ENCODE measurements around the gene TNS3. TPM values are rescaled to one million over a fixed set of nuclear protein-coding genes. Genes with fewer than 3 reads are reported as not detected.

Gene TNS3
- total RNA-seq, 3 donors from 2014 or later: 2.6 to 3.4 (median 3.2) TPM

DNA sequence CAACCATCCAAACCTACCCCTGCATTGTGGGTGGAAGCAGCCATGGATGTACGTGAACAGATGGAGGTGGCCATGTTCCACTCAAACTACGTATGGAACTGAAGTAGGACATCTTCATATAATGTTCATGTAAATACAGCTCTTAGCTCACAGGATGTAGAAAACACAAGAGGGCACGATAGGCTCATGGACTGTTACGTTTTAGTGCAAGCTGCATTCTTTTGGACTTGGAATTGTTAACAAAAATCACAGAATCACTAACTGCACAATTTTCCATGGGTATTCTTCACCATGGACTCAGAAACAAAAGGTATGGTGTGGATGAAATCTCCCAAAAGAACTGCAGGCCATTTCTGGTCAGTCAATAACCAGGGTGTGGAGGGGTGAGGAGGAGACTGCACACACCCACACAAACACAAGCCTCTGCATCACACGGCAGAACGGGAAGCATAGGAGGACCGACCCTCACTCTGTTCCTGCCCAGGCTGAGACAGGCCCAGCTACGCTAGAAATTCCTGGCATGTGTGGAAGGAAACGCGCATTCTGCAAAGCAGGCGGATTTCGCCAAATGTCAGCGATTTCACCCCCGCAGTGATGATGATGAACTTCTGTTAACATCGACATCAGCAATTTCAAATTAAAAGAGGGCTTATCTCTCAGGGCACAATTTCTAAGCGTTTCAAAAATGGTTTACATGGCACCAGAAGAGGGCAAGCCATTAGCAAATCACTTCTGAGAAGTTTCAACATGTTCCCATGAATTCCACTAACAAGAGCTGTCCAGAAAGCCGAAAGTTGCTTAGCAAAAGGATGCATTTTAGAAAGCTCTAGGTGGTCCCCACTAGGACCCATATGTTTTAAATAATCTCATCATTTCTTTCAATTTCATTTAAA, 149.0 kb downstream of the TNS3 start:
- ATAC-seq (no peak), DNase-seq (no peak)
- H3K4me1 Mint-ChIP-seq (ENCODE audit: low read depth): no peaks in the 10 kb centered on the region
- no peaks in the 10 kb centered on the region for H3K27me3 Mint-ChIP-seq (ENCODE audit: low read depth)
- H3K4me3 Mint-ChIP-seq: no peak overlapping the region
- H3K36me3 Mint-ChIP-seq (ENCODE audit: insufficient read depth): no peaks in the 10 kb centered on the region
- H3K9me3 Mint-ChIP-seq: no peaks in the 10 kb centered on the region

DNA sequence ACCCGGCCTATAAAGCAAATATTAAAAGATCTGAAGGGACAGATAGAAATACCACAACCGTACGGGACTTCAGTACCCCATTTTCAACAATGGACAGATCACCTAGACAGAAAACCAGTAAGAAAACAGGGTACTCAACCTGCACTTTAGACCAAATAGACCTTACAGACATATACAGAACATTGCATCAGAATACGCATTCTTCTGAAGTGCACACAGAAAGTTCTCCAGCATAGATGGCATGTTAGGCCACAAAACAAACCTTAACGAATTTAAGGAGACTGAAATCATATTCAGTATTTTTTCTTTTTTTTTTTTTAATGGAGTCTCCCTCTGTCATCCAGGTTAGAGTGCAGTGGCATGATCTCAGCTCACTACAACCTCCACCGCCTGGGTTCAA, 151.5 kb downstream of the TNS3 start:
- no peak overlapping the region for H3K4me3 Mint-ChIP-seq
- no peak for DNase-seq
- no peaks in the 10 kb centered on the region for H3K4me1 Mint-ChIP-seq (ENCODE audit: low read depth)
- no peaks in the 10 kb centered on the region for H3K36me3 Mint-ChIP-seq (ENCODE audit: insufficient read depth)
- ATAC-seq: no peak
- H3K9me3 Mint-ChIP-seq: no peaks in the 10 kb centered on the region
- H3K27me3 Mint-ChIP-seq (ENCODE audit: low read depth): no peaks in the 10 kb centered on the region

DNA sequence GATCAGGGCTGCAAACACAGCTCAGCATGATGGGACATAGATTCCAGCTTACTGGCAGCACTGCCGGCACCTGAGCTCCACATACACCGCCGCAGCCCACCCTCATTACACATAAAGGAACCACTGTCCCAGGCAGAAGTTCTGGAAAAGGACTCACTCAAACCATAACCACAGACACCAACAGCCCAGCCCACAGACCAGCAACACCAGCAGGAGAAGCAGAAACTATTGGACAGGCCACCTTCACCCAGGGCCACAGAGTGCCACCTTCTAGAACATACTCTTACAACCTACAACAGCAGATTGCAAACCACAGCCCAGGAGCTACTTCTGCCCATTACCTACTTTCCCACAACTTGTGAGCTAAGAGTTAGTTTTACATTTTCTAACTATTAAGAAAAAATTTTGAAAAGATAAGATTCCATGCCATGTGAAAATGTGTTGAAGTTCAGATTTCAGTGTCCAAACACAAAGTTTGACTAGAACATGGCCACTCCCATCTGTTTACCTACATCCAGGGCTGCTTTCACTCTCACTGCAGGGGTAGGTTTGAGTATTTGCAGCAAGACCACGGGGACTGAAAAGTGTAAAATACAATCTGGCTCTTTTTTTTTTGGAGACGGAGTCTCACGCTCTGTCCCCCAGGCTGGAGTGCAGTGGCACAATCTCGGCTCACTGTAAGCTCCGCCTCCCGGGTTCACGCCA, 153.0 kb downstream of the TNS3 start:
- Mint-ChIP-seq H3K36me3 (ENCODE audit: insufficient read depth) (no peaks in the 10 kb centered on the region), H3K27me3 (ENCODE audit: low read depth) (no peaks in the 10 kb centered on the region), H3K9me3 (no peaks in the 10 kb centered on the region), H3K4me1 (ENCODE audit: low read depth) (no peaks in the 10 kb centered on the region), H3K4me3 (no peak overlapping the region)
- no peak for DNase-seq
- no peak for ATAC-seq

DNA sequence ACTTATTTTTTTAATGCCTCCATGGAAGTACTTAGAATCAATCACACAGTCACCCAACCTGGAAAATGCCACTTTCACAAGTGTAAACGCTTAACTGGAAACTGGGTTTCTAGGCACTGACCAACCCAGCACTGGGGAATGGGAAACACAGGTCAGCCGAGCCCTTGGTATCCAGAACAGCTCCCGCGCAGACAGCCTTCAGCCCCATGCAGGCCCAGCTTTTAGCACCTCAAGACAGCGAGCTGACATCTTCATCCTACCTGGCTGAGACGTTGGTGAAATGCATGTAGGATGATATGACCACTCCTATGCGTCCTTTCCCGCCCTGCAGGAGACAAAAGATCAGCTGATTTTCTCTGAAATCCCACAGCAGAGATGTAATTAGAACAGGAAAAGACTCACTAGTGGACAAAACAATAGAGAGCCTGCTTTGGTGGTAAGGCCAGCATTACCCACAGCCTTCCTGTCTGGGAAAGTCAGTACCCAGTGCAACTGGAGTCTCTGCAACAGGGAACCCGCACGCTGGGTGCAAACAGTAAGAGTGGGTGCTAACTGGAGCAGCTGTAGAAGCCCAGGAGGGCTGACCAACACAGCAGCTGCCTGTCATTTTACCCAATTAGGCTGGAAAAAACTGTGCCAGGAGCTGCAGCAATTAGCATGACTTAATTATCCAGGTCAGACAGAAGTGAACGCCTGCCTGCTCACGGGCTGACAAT, 153.7 kb downstream of the TNS3 start:
- DNase-seq (no peak), ATAC-seq (no peak)
- Mint-ChIP-seq H3K36me3 (ENCODE audit: insufficient read depth) (no peaks in the 10 kb centered on the region), H3K27me3 (ENCODE audit: low read depth) (no peaks in the 10 kb centered on the region), H3K4me3 (no peak overlapping the region), H3K9me3 (no peaks in the 10 kb centered on the region), H3K4me1 (ENCODE audit: low read depth) (no peaks in the 10 kb centered on the region)

DNA sequence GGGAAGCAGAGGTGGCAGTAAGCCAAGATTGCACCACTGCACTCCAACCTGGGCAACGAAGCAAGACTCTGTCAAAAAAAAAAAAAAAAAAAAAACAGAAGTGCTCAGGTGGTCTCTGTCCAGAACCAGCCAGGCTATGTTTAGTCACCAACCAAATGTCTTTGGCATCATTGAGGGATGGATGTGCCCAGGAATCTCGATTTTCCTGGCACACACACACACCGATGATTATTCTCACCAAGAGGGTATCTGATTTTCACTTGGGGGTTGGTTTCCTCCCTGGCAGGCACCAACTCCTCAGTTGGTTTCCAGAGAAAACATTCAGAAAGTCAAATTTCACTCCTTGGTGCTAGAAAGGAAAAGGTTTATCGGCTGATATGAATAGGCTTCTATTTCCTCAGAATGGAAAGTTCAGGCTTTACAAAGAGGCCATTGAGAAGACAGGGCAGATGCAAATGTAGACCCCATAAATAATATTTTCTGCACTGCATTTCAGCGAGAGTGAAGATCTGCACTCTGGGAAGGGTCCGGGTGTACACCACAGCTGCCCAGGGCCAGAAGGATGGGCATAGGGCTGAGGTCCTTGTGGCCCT, 154.8 kb downstream of the TNS3 start:
- Mint-ChIP-seq H3K4me1 (ENCODE audit: low read depth) (no peaks in the 10 kb centered on the region), H3K36me3 (ENCODE audit: insufficient read depth) (no peaks in the 10 kb centered on the region), H3K9me3 (no peaks in the 10 kb centered on the region), H3K27me3 (ENCODE audit: low read depth) (no peaks in the 10 kb centered on the region), H3K4me3 (no peak overlapping the region)
- DNase-seq: no peak
- no peak for ATAC-seq

DNA sequence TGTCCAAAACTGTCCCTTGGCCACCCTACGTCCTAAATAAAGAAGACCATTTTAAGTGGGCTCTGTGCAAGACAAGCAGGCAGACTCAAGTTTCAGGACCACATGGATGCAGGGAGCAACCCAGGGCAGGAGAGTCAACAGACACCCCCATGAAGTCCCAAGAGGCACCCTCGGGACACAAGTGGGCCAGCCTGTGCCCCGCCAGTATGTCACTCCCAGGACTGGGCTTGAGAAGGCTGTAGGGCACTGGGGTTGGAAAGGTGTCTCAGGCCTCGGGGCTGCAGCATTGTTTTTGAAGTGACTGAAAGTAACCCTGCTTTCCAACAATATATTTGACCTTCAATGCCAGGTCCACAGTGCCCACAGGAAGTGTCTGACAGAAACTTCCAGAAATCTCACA, 157.4 kb downstream of the TNS3 start:
- no peaks in the 10 kb centered on the region for H3K4me1 Mint-ChIP-seq (ENCODE audit: low read depth)
- no peak overlapping the region for H3K4me3 Mint-ChIP-seq
- DNase-seq: no peak
- H3K9me3 Mint-ChIP-seq: peaks cover 5% of the 10 kb centered on the region
- no peaks in the 10 kb centered on the region for H3K27me3 Mint-ChIP-seq (ENCODE audit: low read depth)
- H3K36me3 Mint-ChIP-seq (ENCODE audit: insufficient read depth): no peaks in the 10 kb centered on the region
- ATAC-seq: no peak

DNA sequence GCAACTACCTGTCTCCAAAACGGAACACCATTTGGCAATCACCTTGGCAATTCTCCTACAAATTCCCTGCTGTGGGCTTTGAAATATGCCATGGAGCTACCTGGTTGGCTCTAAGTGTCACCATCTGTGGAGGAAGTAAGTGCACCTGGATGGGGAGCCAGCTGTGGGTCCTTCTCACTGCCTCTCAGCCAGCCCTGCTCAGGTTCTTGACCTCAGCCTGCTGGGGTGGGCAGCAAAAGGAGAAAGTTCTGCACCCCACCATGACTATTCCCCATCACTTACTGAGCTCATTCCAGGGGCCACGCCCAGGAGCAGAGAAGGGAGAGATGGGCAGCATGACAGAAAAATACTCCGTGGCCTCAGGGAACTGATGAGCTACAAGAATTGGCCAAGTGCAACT, 158.7 kb downstream of the TNS3 start:
- ATAC-seq: no peak
- peaks cover 6% of the 10 kb centered on the region for H3K9me3 Mint-ChIP-seq
- no peak overlapping the region for H3K4me3 Mint-ChIP-seq
- DNase-seq: no peak
- no peaks in the 10 kb centered on the region for H3K36me3 Mint-ChIP-seq (ENCODE audit: insufficient read depth)
- no peaks in the 10 kb centered on the region for H3K4me1 Mint-ChIP-seq (ENCODE audit: low read depth)
- no peaks in the 10 kb centered on the region for H3K27me3 Mint-ChIP-seq (ENCODE audit: low read depth)

DNA sequence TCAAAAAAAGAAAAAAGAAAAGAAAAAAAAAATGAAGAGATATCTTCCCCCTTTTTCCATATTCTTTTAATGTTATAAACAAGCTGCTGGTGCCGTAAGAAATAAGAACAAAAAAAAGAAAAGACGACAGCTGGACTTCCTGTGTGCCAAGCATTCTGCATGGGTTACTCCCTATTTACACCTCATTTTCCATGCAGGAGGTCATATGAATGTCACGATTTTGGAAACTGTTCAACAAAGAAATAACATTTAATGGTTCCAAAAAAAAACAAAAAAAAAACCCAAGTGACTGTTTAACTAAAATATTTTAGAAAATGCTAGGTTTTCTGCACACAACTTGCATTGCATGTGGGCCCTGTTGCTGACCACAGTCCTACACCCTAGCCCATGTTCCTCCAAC, 159.3 kb downstream of the TNS3 start:
- H3K4me1 Mint-ChIP-seq (ENCODE audit: low read depth): no peaks in the 10 kb centered on the region
- H3K9me3 Mint-ChIP-seq: peaks cover 6% of the 10 kb centered on the region
- no peak for DNase-seq
- H3K27me3 Mint-ChIP-seq (ENCODE audit: low read depth): no peaks in the 10 kb centered on the region
- no peak overlapping the region for H3K4me3 Mint-ChIP-seq
- no peak for ATAC-seq
- no peaks in the 10 kb centered on the region for H3K36me3 Mint-ChIP-seq (ENCODE audit: insufficient read depth)

DNA sequence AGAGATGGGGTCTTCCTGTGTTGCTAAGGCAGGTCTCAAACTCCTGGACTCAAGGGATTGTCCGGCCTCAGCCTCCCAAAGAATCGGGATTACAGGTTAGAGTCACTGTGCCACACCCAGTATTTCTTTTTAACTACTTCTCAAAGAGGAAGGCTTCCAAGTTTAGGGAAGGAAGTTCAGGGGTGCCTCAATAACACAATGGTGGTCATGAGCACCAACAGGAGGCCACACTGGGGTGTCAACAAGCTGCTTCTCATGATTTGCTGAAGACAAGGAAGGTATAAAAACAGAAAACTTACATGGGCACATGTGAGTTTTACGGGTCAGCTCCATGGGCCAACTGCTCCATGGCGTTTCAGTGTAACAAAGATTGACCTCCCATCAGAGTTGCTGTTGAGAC, 160.5 kb downstream of the TNS3 start:
- H3K36me3 Mint-ChIP-seq (ENCODE audit: insufficient read depth): no peaks in the 10 kb centered on the region
- ATAC-seq: no peak
- no peak overlapping the region for H3K4me3 Mint-ChIP-seq
- peaks cover 6% of the 10 kb centered on the region for H3K9me3 Mint-ChIP-seq
- no peaks in the 10 kb centered on the region for H3K4me1 Mint-ChIP-seq (ENCODE audit: low read depth)
- no peak for DNase-seq
- no peaks in the 10 kb centered on the region for H3K27me3 Mint-ChIP-seq (ENCODE audit: low read depth)

DNA sequence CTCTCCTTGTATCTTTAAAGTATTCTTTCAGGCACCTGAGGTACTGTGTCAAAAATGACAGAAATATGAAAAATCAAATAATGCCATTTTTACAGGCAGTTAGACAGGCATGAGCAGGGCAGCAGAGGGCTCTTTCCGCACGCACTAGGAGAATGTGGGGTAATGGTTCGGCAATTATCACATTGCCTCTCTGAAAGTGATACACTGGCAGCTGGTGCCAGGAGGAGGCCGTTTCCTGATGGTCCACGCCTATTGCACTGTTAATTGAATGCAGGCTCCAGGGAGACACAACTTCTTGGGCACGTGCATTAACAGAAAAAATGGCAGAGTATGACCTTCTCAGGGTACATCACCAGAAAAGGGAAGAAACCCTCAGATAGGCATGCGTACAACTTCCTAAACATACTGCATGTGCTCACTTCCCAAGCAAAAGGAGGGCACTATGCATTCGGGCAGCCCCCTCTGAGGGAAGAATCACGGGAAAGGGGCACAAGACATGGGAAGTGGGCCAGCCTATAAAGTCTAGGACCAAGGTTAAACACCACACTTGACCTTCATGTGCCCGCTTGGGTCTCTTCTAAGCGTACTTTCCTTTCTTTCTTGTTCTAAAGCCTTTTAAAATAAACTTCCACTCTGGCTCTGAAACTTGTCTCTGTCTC, 161.7 kb downstream of the TNS3 start:
- no peaks in the 10 kb centered on the region for H3K27me3 Mint-ChIP-seq (ENCODE audit: low read depth)
- H3K9me3 Mint-ChIP-seq: peaks cover 6% of the 10 kb centered on the region
- no peak for ATAC-seq
- no peak overlapping the region for H3K4me3 Mint-ChIP-seq
- no peaks in the 10 kb centered on the region for H3K4me1 Mint-ChIP-seq (ENCODE audit: low read depth)
- no peaks in the 10 kb centered on the region for H3K36me3 Mint-ChIP-seq (ENCODE audit: insufficient read depth)
- DNase-seq: no peak

DNA sequence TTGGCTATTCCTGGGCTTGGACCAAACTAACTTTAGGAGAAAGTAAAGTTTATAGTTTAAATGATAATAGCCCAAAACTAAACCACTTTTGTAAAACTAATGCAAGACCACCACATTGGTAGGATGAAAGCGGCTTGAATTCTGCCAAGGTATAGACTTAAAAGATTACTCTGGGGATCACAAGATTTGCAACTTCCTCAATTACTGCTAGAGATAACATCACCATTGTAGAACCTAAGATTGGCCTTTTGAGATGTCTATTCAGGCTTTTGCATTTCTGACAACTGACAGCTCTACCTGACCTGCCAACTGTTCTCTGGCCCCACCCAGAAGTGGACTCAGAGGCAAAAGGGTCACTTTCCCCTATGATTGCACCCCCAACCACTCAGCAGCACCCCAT, 162.4 kb downstream of the TNS3 start:
- Mint-ChIP-seq H3K4me1 (ENCODE audit: low read depth) (no peaks in the 10 kb centered on the region), H3K36me3 (ENCODE audit: insufficient read depth) (no peaks in the 10 kb centered on the region), H3K4me3 (no peak overlapping the region), H3K9me3 (peaks cover 6% of the 10 kb centered on the region), H3K27me3 (ENCODE audit: low read depth) (no peaks in the 10 kb centered on the region)
- ATAC-seq (no peak), DNase-seq (no peak)

DNA sequence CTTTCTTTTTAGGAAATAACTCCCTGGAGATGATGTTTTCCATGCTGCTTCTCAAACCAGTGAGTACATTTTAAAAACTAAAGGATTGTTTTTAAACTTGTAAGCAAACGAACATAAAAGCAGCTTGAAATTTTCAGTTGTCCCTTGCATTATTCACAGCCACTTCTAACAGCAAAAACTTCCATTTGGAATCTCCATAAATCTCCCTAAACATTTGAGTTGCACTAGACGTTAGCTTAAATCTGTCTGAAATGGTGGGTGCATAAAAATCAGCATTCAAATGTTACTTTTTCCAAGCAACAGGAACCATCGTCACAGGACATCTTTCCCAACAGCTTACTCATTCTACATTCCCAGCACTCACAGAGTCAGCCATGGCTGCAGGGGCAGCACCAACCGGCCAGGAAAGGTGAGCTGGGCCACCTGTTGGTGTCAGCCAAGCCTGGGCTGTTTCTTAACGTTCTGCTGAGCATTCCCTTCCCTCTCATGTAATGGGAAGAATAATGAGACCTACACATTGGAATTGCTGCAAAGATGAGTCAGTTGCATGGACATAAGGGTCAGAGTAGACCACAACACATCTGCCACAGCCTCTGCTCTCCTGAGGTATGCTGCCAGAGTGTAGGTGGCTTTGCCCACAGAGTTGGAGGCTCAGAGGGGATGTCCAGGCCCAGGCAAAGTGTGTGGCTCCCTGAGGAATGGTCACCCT, 163.2 kb downstream of the TNS3 start:
- no peak for DNase-seq
- H3K4me1 Mint-ChIP-seq (ENCODE audit: low read depth): no peaks in the 10 kb centered on the region
- H3K36me3 Mint-ChIP-seq (ENCODE audit: insufficient read depth): no peaks in the 10 kb centered on the region
- no peak for ATAC-seq
- peaks cover 6% of the 10 kb centered on the region for H3K9me3 Mint-ChIP-seq
- no peaks in the 10 kb centered on the region for H3K27me3 Mint-ChIP-seq (ENCODE audit: low read depth)
- H3K4me3 Mint-ChIP-seq: no peak overlapping the region
